Upper lobe of left lung (tissue), 4 donors: ENCODE results near the gene CEP89.

ENCODE experiments used
- EP300 ChIP-seq, 4 donors: sonication (generic); formaldehyde crosslinking; IDR thresholded peaks; one replicate each; pipeline ENCODE4 v1.5.1; 2017; ENCODE audit warnings: antibody characterized with exemption in 4 of 4, control low read depth in 2 of 4
- POLR2A ChIP-seq, 4 donors: fragments of 450-650 bp; IDR thresholded peaks; one replicate each; pipeline ENCODE4 v1.5.1; 2016 to 2017; ENCODE audit warnings: antibody characterized with exemption in 4 of 4, mild to moderate bottlenecking in 2 of 4
- TF ChIP-seq, protein P1 (sequence below), 6 experiments: fragments of 450-650 bp in 4 of 6; fragments of 200-600 bp in 2 of 6; sonication (generic) in 2 of 6; IDR thresholded peaks; one replicate each; pipeline ENCODE4 v1.5.1; 2016 to 2019; ENCODE audit warnings: antibody characterized with exemption in 6 of 6

DNA sequence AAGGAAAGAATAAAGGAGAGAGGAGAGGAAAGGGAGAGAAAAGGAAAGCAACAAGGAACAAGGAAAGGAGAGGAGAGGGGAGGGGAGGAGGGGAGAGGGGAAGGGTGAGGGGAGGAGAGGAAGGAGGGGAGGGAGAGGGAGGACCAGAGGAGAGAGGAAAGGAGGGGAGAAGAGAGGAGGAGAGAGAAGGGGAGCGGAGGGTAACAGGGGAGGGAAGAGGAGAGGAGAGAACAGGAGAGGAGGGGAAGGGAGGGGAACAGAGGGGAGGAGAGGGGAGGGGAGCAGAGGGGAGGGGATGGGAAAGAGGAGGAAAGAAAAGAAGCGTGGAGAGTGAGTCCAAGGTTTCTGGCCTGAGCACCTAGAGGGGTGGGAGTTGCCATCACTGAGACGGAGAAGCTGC is 27.0 kb upstream of the CEP89 start:
- TF ChIP-seq, protein P1, sequence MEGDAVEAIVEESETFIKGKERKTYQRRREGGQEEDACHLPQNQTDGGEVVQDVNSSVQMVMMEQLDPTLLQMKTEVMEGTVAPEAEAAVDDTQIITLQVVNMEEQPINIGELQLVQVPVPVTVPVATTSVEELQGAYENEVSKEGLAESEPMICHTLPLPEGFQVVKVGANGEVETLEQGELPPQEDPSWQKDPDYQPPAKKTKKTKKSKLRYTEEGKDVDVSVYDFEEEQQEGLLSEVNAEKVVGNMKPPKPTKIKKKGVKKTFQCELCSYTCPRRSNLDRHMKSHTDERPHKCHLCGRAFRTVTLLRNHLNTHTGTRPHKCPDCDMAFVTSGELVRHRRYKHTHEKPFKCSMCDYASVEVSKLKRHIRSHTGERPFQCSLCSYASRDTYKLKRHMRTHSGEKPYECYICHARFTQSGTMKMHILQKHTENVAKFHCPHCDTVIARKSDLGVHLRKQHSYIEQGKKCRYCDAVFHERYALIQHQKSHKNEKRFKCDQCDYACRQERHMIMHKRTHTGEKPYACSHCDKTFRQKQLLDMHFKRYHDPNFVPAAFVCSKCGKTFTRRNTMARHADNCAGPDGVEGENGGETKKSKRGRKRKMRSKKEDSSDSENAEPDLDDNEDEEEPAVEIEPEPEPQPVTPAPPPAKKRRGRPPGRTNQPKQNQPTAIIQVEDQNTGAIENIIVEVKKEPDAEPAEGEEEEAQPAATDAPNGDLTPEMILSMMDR (IDR thresholded peaks at IDR 0.05): no peak
- TF ChIP-seq POLR2A (IDR thresholded peaks at IDR 0.05) (no peak), EP300 (IDR thresholded peaks at IDR 0.05) (no peak)
